Mesenteric fat pad (tissue), 1 donor: ENCODE data around the gene TPTE. TPM values are rescaled to one million over a fixed set of nuclear protein-coding genes. Genes with fewer than 3 reads are reported as not detected.
"Not testable (repeated sequence)": the region's sequence is repeated elsewhere in the genome, so short reads cannot be mapped to it uniquely, and the experiment has no call there.

ENCODE experiments used
- DNase-seq: peaks from one replicate; pipeline ENCODE4 v3.0.0-alpha.2; 2020; ENCODE audit warnings: low spot score
- total RNA-seq: library from RNA; stranded (reverse); fragmentation: NEBNext Ultra II Directional; extraction: Animal tissue kit (Norgen Biotek cat#: 25700); gene quantifications from one replicate; pipeline ENCODE4 v1.2.1, GENCODE V29; 2021
- donor health status: DM: yes; HTN: yes; CAD: no.

The TPTE gene
- total RNA-seq, 1 donor from 2014 or later: not detected

GRCh38 chr21:10616535-10616934, 95.2 kb downstream of the TPTE start:
- no peak for DNase-seq

DNA sequence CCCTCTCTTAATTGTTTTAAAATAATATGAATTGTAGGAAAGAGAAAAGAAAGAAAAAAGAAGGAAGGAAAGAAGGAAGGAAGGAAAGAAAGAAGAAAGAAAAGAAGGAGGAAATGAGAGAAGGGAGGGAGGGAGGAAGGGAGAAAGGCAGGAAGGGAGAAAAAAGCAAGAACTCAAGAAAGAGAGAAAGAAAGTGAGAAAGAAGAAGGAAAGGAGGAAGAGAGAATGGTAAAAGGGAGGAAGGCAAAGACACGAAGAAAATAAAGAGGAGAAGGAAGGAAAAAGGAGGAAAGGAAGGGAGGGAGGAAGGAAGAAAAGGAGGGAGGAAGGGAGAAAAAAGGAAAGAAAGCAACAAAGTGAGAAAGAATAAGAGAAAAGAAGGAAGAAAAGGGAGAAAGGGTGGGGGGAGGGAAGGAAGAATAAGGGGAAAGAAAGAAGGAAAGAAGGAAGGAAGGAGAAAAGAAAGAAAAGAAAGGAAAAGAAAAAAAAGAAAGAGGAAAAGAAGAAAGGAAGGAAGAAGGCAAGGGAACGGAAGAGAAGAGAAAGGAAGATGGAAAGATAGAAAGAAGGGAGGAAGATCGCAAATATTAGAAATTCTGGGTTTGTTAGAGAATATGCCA, 95.9 kb downstream of the TPTE start:
- not testable (repeated sequence) for DNase-seq

- no peak for DNase-seq
Measured at GRCh38 chr21:10627316-10627863, 106.0 kb downstream of the TPTE start.

DNA sequence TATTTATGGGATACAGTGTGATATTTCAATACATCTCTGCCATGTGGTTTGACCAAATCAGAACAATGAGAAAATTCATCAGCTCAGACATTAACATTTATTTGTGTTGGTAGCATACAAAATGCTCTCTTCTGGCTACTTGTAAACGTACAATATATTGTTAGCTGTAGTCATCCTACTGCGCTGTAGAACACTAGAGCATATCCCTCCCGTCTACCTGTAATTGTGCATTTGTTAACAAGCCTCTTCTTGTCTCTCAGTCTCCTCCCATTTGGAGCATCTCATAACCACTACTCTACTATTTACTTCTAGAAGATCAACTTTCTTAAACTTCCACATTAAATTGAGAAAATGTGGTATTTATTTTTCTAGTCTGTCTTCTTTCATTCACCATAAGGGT, 107.9 kb downstream of the TPTE start:
- DNase-seq: not testable (repeated sequence)

- not testable (repeated sequence) for DNase-seq
Measured at GRCh38 chr21:10630829-10631228, 109.4 kb downstream of the TPTE start.

DNA sequence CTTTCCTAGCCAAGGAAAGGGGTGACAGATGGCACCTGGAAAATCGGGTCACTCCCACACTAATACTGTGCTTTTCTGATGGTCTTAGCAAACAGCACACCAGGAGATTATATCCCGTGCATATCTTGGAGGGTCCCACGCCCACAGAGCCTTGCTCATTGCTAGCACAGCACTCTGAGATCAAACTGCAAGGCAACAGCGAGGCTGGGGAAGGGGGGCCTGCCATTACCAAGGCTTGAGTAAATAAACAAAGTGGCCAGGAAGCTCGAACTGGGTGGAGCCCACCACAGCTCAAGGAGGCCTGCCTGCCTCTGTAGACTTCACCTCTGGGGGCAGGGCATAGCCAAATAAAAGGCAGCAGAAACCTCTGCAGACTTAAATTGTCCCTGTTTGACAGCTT, 109.9 kb downstream of the TPTE start:
- not testable (repeated sequence) for DNase-seq

DNA sequence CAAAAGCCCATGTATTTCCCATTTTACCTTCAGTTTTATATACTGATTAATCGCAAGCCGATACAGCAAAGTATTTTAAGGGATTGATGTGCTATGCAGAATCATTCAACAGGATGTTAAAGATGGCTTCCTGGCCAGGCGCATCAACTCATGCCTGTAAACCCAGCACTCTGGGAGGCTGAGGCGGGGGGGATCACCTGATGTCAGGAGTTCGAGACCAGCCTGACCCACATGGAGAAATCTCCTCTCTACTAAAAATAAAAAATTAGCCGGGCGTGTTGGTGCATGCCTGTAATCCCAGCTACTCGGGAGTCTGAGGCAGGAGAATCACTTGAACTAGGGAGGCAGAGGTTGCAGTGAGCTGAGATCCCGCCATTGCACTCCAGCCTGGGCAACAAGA, 116.8 kb downstream of the TPTE start:
- DNase-seq: not testable (repeated sequence)

DNA sequence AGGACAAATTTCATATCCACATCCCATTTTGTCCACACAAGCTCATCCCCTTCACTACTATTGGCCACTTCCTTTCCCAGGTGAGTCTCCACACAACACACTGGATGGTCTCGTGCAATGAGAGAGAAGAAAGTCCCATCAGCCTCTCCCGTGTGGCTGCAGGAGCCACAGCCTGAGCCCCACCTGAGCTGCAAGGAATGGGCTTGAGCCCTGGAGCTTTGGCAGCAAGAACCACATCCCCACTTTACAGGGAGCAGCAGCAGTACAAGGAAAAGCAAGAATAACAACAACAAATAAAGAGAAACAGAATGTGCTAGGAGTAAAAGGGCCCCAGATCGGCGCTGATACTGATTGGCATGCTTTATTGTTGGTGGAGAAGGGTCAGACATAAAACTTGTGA, 117.7 kb downstream of the TPTE start:
- DNase-seq: no peak

GRCh38 chr21:10639746-10640145, 118.4 kb downstream of the TPTE start:
- not testable (repeated sequence) for DNase-seq

DNA sequence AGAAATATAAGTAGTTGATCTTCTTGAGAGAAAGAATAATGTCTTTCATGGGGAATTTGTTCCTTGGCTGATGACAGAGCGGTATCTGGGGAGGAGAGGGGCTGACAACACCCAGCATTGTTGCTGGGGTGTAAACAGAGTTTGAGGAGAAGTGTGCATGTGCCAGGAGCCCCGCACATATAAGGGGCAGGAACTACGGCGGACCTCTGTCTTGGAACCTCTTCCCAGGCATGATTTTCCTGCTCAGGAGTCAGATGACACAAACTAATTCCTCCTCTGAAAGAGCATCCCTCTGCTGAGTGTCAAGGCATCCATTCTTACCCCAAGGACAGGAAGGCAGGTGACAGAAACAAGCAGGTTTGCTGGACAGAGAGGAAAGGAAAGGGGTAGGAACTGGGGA, 119.1 kb downstream of the TPTE start:
- DNase-seq: no peak

- DNase-seq: no peak
Measured at GRCh38 chr21:10641107-10641506, 119.7 kb downstream of the TPTE start.

- not testable (repeated sequence) for DNase-seq
Measured at GRCh38 chr21:10645667-10646066, 124.3 kb downstream of the TPTE start.

- not testable (repeated sequence) for DNase-seq
Measured at GRCh38 chr21:10649350-10650149, 128.2 kb downstream of the TPTE start.

DNA sequence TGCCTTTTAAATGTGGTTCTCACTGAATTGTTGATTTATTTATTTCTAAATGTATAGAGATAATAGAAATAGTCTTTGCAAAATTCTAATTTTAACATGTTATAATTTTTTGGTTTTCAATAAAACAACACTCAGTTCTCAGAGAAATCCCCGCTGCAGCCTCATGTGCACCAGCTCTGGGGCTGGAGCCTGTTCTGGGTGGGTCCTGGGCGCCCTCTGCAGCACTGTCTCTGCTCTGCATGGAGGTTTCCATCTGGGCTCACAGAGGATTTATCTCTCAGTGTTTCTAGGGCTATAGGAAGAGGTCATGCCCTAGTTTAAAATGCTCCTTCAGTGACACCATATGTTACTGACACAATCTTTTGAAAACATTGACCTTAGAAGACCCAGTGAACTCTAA, 128.9 kb downstream of the TPTE start:
- DNase-seq: not testable (repeated sequence)
